ENCODE data around the gene SYT6.

SYT6 gene

GRCh38 chr1:114164840-114165543, 11.3 kb upstream of the SYT6 start:
- Histone ChIP-seq H3K27ac (no peak overlapping the region), H2AFZ (ENCODE audit: low read depth) (no peak overlapping the region), H3K79me2 (ENCODE audit: insufficient read depth, low read depth) (no peaks in the 10 kb centered on the region), H3K4me3 (IDR thresholded peaks at IDR 0.05; ENCODE audit: insufficient read depth, low read depth, low read length) (no peak overlapping the region), H4K20me1 (ENCODE audit: insufficient read depth) (no peaks in the 10 kb centered on the region), H3K4me1 (ENCODE audit: low read depth, poor library complexity, severe bottlenecking) (no peaks in the 10 kb centered on the region), H3K9ac (no peak overlapping the region), H3K36me3 (ENCODE audit: insufficient read depth) (no peaks in the 10 kb centered on the region), H3K4me2 (no peak overlapping the region), H3K27me3 (ENCODE audit: insufficient read depth, low read depth) (no peaks in the 10 kb centered on the region)
- TF ChIP-seq CTCF (conservative IDR thresholded peaks at IDR 0.05; ENCODE audit: low read depth, low read length), result no peak

DNA sequence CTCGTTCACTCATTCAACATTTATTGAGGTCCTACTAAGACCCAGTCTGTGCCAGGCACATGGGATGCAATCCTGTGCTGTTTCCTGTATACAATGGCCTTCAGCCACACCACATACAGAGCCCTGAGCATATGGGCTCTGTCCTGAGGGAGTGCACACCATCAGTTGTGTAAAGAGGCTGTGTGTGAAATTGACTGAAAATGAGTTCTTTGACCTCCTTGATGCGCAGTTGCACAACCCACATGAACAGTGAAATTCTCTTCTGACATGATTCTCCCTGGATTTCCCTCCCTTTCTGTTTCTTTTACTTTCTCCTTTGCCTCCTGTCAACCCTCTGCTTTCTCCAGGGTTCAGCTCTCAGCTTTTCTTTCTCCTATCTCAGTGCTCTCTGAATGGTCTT, 6.3 kb upstream of the SYT6 start:
- H3K36me3 ChIP-seq (ENCODE audit: insufficient read depth), result no peaks in the 10 kb centered on the region
- no peaks in the 10 kb centered on the region for H3K79me2 ChIP-seq (ENCODE audit: insufficient read depth, low read depth)
- H4K20me1 ChIP-seq (ENCODE audit: insufficient read depth), result no peaks in the 10 kb centered on the region
- no peak for TF ChIP-seq CTCF (conservative IDR thresholded peaks at IDR 0.05; ENCODE audit: low read depth, low read length)
- H3K4me2 ChIP-seq, result no peak overlapping the region
- no peaks in the 10 kb centered on the region for H3K27me3 ChIP-seq (ENCODE audit: insufficient read depth, low read depth)
- no peak overlapping the region for H3K4me3 ChIP-seq (IDR thresholded peaks at IDR 0.05; ENCODE audit: insufficient read depth, low read depth, low read length)
- H3K9ac ChIP-seq, result no peak overlapping the region
- no peak overlapping the region for H3K27ac ChIP-seq
- no peaks in the 10 kb centered on the region for H3K4me1 ChIP-seq (ENCODE audit: low read depth, poor library complexity, severe bottlenecking)
- no peak overlapping the region for H2AFZ ChIP-seq (ENCODE audit: low read depth)

DNA sequence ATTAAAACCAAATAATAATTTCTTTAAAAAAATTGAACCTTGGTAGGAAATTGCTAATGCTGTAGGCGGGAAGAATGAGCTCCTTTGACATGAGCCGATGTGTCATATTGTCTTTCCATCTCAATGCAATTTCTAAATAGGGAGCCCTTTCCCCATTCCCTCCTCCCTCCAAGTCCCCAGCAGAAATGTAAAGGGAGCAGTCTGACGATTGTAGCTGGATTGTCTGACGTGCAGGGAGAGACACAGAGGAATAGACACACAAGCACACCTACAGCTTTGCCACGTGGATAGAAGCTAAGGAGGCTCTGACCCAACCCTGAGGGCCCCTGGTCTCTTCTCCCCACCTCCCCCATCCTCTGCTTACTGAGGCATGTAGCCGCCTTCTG, 3.6 kb upstream of the SYT6 start:
- Histone ChIP-seq H3K36me3 (ENCODE audit: insufficient read depth) (no peaks in the 10 kb centered on the region), H3K4me3 (IDR thresholded peaks at IDR 0.05; ENCODE audit: insufficient read depth, low read depth, low read length) (no peak overlapping the region), H3K27ac (no peak overlapping the region), H3K4me2 (no peak overlapping the region), H4K20me1 (ENCODE audit: insufficient read depth) (no peaks in the 10 kb centered on the region), H3K4me1 (ENCODE audit: low read depth, poor library complexity, severe bottlenecking) (no peaks in the 10 kb centered on the region), H2AFZ (ENCODE audit: low read depth) (no peak overlapping the region), H3K27me3 (ENCODE audit: insufficient read depth, low read depth) (no peaks in the 10 kb centered on the region), H3K79me2 (ENCODE audit: insufficient read depth, low read depth) (no peaks in the 10 kb centered on the region), H3K9ac (no peak overlapping the region)
- TF ChIP-seq CTCF (conservative IDR thresholded peaks at IDR 0.05; ENCODE audit: low read depth, low read length), result no peak

DNA sequence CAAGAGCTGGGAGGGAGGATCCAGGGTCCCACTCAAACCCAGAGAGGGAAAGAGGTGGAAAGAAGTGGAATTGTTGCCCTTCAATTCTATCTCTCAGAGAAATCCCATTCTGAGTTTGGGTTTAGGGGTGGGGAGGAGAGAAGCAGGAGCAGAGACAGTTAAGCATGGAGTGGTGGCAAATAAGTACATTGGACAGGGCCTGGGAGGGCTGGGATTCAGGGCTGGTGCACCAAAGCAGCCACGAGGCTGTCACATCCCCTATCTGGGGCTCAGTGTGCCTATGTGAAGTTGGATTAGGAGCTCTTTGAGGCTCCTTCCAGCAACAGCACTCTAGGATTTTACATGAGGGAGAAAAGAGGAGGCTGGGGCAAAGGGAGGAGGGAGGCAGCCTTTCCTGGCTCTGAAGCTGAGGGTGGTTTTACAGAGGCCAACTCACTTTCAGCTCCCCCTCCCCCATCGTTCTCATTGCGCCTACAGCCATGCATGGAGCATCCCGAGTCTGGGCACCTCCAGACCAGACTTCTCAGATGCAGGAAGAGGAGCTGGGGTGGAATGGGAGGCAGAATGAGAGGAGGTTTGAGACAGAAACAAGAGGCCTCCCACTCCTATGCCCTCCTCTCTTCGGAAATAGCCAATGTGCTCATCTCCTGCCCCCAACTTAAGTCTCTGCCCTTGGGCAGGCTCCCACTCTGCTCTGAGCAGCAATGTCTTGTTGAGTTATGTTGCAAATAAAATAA, 3.0 kb upstream of the SYT6 start:
- no peak overlapping the region for H2AFZ ChIP-seq (ENCODE audit: low read depth)
- H3K4me2 ChIP-seq, result no peak overlapping the region
- no peaks in the 10 kb centered on the region for H3K79me2 ChIP-seq (ENCODE audit: insufficient read depth, low read depth)
- TF ChIP-seq CTCF (conservative IDR thresholded peaks at IDR 0.05; ENCODE audit: low read depth, low read length), result no peak
- H3K4me3 ChIP-seq (IDR thresholded peaks at IDR 0.05; ENCODE audit: insufficient read depth, low read depth, low read length), result no peak overlapping the region
- H3K36me3 ChIP-seq (ENCODE audit: insufficient read depth), result no peaks in the 10 kb centered on the region
- H3K4me1 ChIP-seq (ENCODE audit: low read depth, poor library complexity, severe bottlenecking), result no peaks in the 10 kb centered on the region
- H4K20me1 ChIP-seq (ENCODE audit: insufficient read depth), result no peaks in the 10 kb centered on the region
- H3K27me3 ChIP-seq (ENCODE audit: insufficient read depth, low read depth), result no peaks in the 10 kb centered on the region
- no peak overlapping the region for H3K9ac ChIP-seq
- no peak overlapping the region for H3K27ac ChIP-seq
